Astrocyte of the spinal cord (primary cell): ENCODE results near the gene MAP1LC3A.

ENCODE experiments used
- DNase-seq: peaks from one replicate; pipeline ENCODE4 v3.0.0; 2011; ENCODE audit warnings: low read depth, low spot score
- H3K4me3 ChIP-seq: 2 replicates; pipeline ENCODE4 v1.5.1; 2011; ENCODE audit warnings: low read depth, mild to moderate bottlenecking, low read length, moderate library complexity
- in situ Hi-C: cut with HindIII; loops from 2 replicates; pipeline ENCODE4 v1.10.0; 2017; ENCODE audit warnings: low sequenced_read_pairs
- TF ChIP-seq, protein P1 (sequence below): IDR thresholded peaks from 2 replicates; pipeline ENCODE4 v1.5.1; 2012; ENCODE audit warnings: low read depth, mild to moderate bottlenecking, low read length, inconsistent platforms

Gene MAP1LC3A

DNA sequence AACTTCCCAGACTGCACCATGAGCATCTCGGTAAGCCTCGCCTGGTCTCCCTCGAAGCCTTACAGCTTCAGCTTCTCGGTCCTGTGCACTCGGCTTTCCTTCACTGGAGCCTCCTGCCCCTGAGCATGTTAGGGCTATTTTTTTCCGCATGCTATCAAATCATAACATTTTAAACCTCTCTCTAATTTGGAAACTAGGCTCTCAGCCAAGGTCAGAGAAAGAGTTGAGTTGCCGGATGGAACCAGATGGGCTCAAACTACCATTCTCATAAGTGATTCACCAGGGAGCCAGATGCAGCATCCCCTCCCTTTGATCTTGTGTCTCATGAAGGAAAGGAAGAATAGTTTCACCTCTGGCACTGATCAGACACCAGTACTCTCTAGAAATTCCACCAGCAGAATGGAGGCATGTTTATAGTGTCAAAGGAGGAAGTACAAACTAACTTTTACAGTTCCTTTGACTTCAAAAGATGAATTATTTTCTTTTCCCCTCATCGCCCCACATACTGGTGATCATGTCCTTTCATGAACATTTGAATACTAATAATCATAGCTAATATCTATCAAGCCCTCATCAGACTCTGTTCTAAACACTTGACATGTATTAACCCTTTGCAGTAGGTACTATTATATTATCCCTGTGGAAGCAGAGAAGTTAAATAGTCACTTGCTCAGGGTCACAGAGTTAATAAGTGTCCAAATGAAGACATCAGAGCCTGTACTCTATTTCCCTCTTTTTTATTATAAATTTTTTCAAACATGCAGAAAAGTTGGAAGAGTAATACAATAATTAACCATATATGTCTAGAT is 46.7 kb downstream of the MAP1LC3A start:
- in situ Hi-C loops = no loop called here
- no peak overlapping the region for H3K4me3 ChIP-seq
- TF ChIP-seq, protein P1, sequence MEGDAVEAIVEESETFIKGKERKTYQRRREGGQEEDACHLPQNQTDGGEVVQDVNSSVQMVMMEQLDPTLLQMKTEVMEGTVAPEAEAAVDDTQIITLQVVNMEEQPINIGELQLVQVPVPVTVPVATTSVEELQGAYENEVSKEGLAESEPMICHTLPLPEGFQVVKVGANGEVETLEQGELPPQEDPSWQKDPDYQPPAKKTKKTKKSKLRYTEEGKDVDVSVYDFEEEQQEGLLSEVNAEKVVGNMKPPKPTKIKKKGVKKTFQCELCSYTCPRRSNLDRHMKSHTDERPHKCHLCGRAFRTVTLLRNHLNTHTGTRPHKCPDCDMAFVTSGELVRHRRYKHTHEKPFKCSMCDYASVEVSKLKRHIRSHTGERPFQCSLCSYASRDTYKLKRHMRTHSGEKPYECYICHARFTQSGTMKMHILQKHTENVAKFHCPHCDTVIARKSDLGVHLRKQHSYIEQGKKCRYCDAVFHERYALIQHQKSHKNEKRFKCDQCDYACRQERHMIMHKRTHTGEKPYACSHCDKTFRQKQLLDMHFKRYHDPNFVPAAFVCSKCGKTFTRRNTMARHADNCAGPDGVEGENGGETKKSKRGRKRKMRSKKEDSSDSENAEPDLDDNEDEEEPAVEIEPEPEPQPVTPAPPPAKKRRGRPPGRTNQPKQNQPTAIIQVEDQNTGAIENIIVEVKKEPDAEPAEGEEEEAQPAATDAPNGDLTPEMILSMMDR = no peak
- peak; percentile 60 for DNase-seq

DNA sequence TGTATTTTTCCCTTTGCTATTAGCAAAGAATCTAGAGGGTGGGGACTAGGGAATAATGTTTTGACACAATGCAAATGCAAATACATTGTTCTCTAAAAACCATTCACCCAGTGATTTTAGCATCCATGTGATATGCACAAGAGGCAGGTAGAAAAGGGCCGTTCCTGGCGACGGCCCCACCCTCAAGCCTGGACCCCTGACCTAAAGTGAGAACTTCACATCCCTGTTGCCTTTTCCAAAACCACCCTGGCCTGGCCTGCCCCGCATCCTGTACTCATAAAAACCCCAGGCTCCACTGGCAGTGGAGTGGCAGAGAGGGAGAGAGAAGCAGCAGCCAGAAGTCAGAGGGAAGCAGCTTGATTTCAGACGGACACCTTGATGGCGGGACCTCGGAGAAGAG is 48.5 kb downstream of the MAP1LC3A start:
- H3K4me3 ChIP-seq = no peak overlapping the region
- TF ChIP-seq, protein P1 = no peak
- DNase-seq = no peak
- in situ Hi-C loops = no loop called here
